OCI-LY1 (cell line): ENCODE results near the gene DFFB.
A peak's percentile ranks its signal among the peaks of the same experiment; 100 is the strongest.

ENCODE experiments used
- H2AFZ ChIP-seq: fragments of 200-600 bp; sonication (generic), shearing (Covaris generic); 2 replicates; pipeline ENCODE4 v1.6.0; 2014; ENCODE audit warnings: antibody characterized with exemption, mild to moderate bottlenecking, low read length
- H3F3A ChIP-seq: fragments of 200-600 bp; sonication (generic), shearing (Covaris generic); 2 replicates; pipeline ENCODE4 v1.6.0; 2014; ENCODE audit warnings: mild to moderate bottlenecking, antibody characterized with exemption, low read length, moderate library complexity; ENCODE audit not compliant: insufficient read depth
- H3K27ac ChIP-seq: fragments of 200-600 bp; sonication (generic); 2 replicates; pipeline ENCODE4 v1.5.1; 2014; ENCODE audit warnings: low read length, mixed run types, mild to moderate bottlenecking, low read depth; ENCODE audit not compliant: poor library complexity, severe bottlenecking
- H3K27me3 ChIP-seq: fragments of 200-600 bp; sonication (generic); 2 replicates; pipeline ENCODE4 v1.6.0; 2014; ENCODE audit warnings: antibody characterized with exemption, mild to moderate bottlenecking, low read length, moderate library complexity; ENCODE audit not compliant: insufficient read depth
- H3K36me3 ChIP-seq: fragments of 200-600 bp; sonication (generic); 2 replicates; pipeline ENCODE4 v1.6.1; 2014; ENCODE audit warnings: mild to moderate bottlenecking, antibody characterized with exemption, low read length, moderate library complexity, mixed read lengths; ENCODE audit not compliant: insufficient read depth
- H3K4me1 ChIP-seq: fragments of 200-600 bp; sonication (generic); 2 replicates; pipeline ENCODE4 v1.5.1; 2014; ENCODE audit warnings: mild to moderate bottlenecking, low read length, moderate library complexity; ENCODE audit not compliant: insufficient read depth, severe bottlenecking
- H3K4me2 ChIP-seq: fragments of 200-600 bp; sonication (generic), shearing (Covaris generic); 2 replicates; pipeline ENCODE4 v1.6.1; 2014; ENCODE audit warnings: low read length
- H3K4me3 ChIP-seq: fragments of 200-600 bp; sonication (generic); 2 replicates; pipeline ENCODE4 v1.5.1; 2014; ENCODE audit warnings: low read length, low read depth, mild to moderate bottlenecking, mixed read lengths; ENCODE audit not compliant: poor library complexity, severe bottlenecking
- H3K79me2 ChIP-seq: fragments of 200-600 bp; shearing (Covaris generic); 2 replicates; pipeline ENCODE4 v1.6.1; 2016; ENCODE audit warnings: mixed run types, low read length, mixed read lengths; ENCODE audit not compliant: insufficient read depth
- H3K9ac ChIP-seq: fragments of 200-600 bp; sonication (generic), shearing (Covaris generic); 2 replicates; pipeline ENCODE4 v1.6.1; 2014; ENCODE audit warnings: mild to moderate bottlenecking, low read length, mixed read lengths
- H3K9me2 ChIP-seq: fragments of 200-600 bp; sonication (generic), shearing (Covaris generic); 2 replicates; pipeline ENCODE4 v1.6.1; 2014; ENCODE audit warnings: low read depth, mild to moderate bottlenecking, low read length, mixed read lengths
- H3K9me3 ChIP-seq: fragments of 200-600 bp; shearing (Covaris generic); 2 replicates; pipeline ENCODE4 v1.6.1; 2014; ENCODE audit warnings: low read length, mixed read lengths
- H4K20me1 ChIP-seq: fragments of 200-600 bp; sonication (generic), shearing (Covaris generic); 2 replicates; pipeline ENCODE4 v1.6.0; 2016; ENCODE audit warnings: mild to moderate bottlenecking, low read length; ENCODE audit not compliant: insufficient read depth
- CTCF ChIP-seq: fragments of 200-600 bp; sonication (generic), shearing (Covaris generic); IDR thresholded peaks from 2 replicates; pipeline ENCODE4 v1.5.1; 2017; ENCODE audit warnings: mild to moderate bottlenecking, antibody characterized with exemption, low read length, moderate library complexity, mixed read lengths
- EZH2 ChIP-seq: fragments of 200-600 bp; sonication (generic), shearing (Covaris generic); IDR thresholded peaks from 2 replicates; pipeline ENCODE4 v1.8.0; 2017; ENCODE audit warnings: borderline replicate concordance, mixed run types, mild to moderate bottlenecking, antibody characterized with exemption, low read length, moderate library complexity, mixed read lengths

The DFFB gene

GRCh38 chr1:3925256-3925655 lies 68.0 kb downstream of the DFFB start:
- peaks cover 24% of the 10 kb centered on the region for H3K4me1 ChIP-seq
- H3K27ac ChIP-seq: no peak overlapping the region
- H2AFZ ChIP-seq: no peak overlapping the region
- no peaks in the 10 kb centered on the region for H3K9me2 ChIP-seq
- H3K9ac ChIP-seq: no peak overlapping the region
- no peaks in the 10 kb centered on the region for H3K27me3 ChIP-seq
- H3K4me3 ChIP-seq: no peak overlapping the region
- no peaks in the 10 kb centered on the region for H3K36me3 ChIP-seq
- no peaks in the 10 kb centered on the region for H4K20me1 ChIP-seq
- no peaks in the 10 kb centered on the region for H3F3A ChIP-seq
- no peaks in the 10 kb centered on the region for H3K9me3 ChIP-seq
- no peak overlapping the region for H3K4me2 ChIP-seq
- H3K79me2 ChIP-seq: no peaks in the 10 kb centered on the region
- TF ChIP-seq EZH2 (no peak), CTCF (no peak)

- no peak for TF ChIP-seq EZH2
- H3K4me1 ChIP-seq: peaks cover 24% of the 10 kb centered on the region
- H3K4me2 ChIP-seq: no peak overlapping the region
- no peaks in the 10 kb centered on the region for H3K9me2 ChIP-seq
- H3K27me3 ChIP-seq: no peaks in the 10 kb centered on the region
- no peaks in the 10 kb centered on the region for H4K20me1 ChIP-seq
- no peak overlapping the region for H3K9ac ChIP-seq
- no peak overlapping the region for H2AFZ ChIP-seq
- no peak overlapping the region for H3K4me3 ChIP-seq
- H3K27ac ChIP-seq: no peak overlapping the region
- H3F3A ChIP-seq: no peaks in the 10 kb centered on the region
- H3K36me3 ChIP-seq: no peaks in the 10 kb centered on the region
- H3K79me2 ChIP-seq: no peaks in the 10 kb centered on the region
- no peaks in the 10 kb centered on the region for H3K9me3 ChIP-seq
These were observed 68.5 kb downstream of the DFFB start for GRCh38 chr1:3925762-3926161.

GRCh38 chr1:3926956-3927355 lies 69.7 kb downstream of the DFFB start:
- Histone ChIP-seq H3K4me2 (no peak overlapping the region), H3K9me2 (no peaks in the 10 kb centered on the region), H4K20me1 (no peaks in the 10 kb centered on the region), H3K79me2 (no peaks in the 10 kb centered on the region), H3K4me3 (no peak overlapping the region), H3K27ac (no peak overlapping the region), H3F3A (no peaks in the 10 kb centered on the region), H3K4me1 (peaks cover 20% of the 10 kb centered on the region), H3K27me3 (no peaks in the 10 kb centered on the region), H3K9me3 (no peaks in the 10 kb centered on the region), H3K9ac (no peak overlapping the region), H2AFZ (no peak overlapping the region), H3K36me3 (no peaks in the 10 kb centered on the region)
- TF ChIP-seq CTCF (no peak), EZH2 (no peak)

- Histone ChIP-seq H3F3A (no peaks in the 10 kb centered on the region), H3K79me2 (no peaks in the 10 kb centered on the region), H3K9ac (no peak overlapping the region; the same call in 1 of the 2 replicates), H3K27ac (peak overlapping the region; percentile 72), H3K36me3 (no peaks in the 10 kb centered on the region), H3K4me2 (no peak overlapping the region), H3K4me3 (no peak overlapping the region), H3K9me2 (no peaks in the 10 kb centered on the region), H3K27me3 (no peaks in the 10 kb centered on the region), H2AFZ (no peak overlapping the region), H3K9me3 (no peaks in the 10 kb centered on the region), H3K4me1 (peaks cover 13% of the 10 kb centered on the region), H4K20me1 (no peaks in the 10 kb centered on the region)
- TF ChIP-seq EZH2 (no peak), CTCF (no peak)
These were observed 71.3 kb downstream of the DFFB start for GRCh38 chr1:3928586-3928985.
